DND-41 (cell line): ENCODE measurements around the gene MB.

Experiments used
- ATAC-seq: fragments of 200-7000 bp; cut with Tn5 transposase; 3 replicates; pipeline ENCODE4 v1.9.1; 2021; ENCODE audit warnings: low read depth; ENCODE audit not compliant: insufficient read depth
- DNase-seq: peaks from one replicate; pipeline ENCODE4 v3.0.0-alpha.2; 2020
- H2AFZ ChIP-seq: 2 replicates; pipeline ENCODE4 v1.6.0; 2012; ENCODE audit warnings: low read depth, low read length
- H3K27ac ChIP-seq: 2 replicates; pipeline ENCODE4 v1.5.1; 2012; ENCODE audit warnings: low read length, inconsistent platforms
- H3K27me3 ChIP-seq: fragments of 200-600 bp; sonication (generic); 2 replicates; pipeline ENCODE4 v1.6.0; 2012; ENCODE audit warnings: low read length, mild to moderate bottlenecking, inconsistent platforms; ENCODE audit not compliant: insufficient read depth, poor library complexity
- H3K36me3 ChIP-seq: 2 replicates; pipeline ENCODE4 v1.5.1; 2012; ENCODE audit warnings: low read length, inconsistent platforms; ENCODE audit not compliant: insufficient read depth
- H3K4me1 ChIP-seq: 2 replicates; pipeline ENCODE4 v1.5.1; 2012; ENCODE audit warnings: mild to moderate bottlenecking, low read length; ENCODE audit not compliant: insufficient read depth
- H3K4me2 ChIP-seq: 2 replicates; pipeline ENCODE4 v1.6.0; 2012; ENCODE audit warnings: mild to moderate bottlenecking, moderate library complexity, low read length, inconsistent platforms; ENCODE audit not compliant: insufficient read depth
- H3K4me3 ChIP-seq, 2 experiments: fragments of 200-600 bp in 1 of 2; shearing (Covaris generic) in 1 of 2; 2 replicates each; pipeline ENCODE4 v1.5.1; 2012 to 2016; ENCODE audit warnings: inconsistent platforms in 2 of 2, low read length in 2 of 2, mild to moderate bottlenecking in 2 of 2, low read depth in 1 of 2, moderate library complexity in 1 of 2
- H3K79me2 ChIP-seq: 2 replicates; pipeline ENCODE4 v1.6.0; 2012; ENCODE audit warnings: low read length, inconsistent platforms; ENCODE audit not compliant: insufficient read depth
- H3K9ac ChIP-seq: 2 replicates; pipeline ENCODE4 v1.6.0; 2012; ENCODE audit warnings: low read depth, mild to moderate bottlenecking, inconsistent platforms, low read length, moderate library complexity
- H3K9me3 ChIP-seq: 2 replicates; pipeline ENCODE4 v1.5.1; 2012; ENCODE audit warnings: low read length, moderate library complexity, mild to moderate bottlenecking, inconsistent platforms; ENCODE audit not compliant: insufficient read depth, severe bottlenecking
- H4K20me1 ChIP-seq: 2 replicates; pipeline ENCODE4 v1.6.0; 2012; ENCODE audit warnings: low read length; ENCODE audit not compliant: insufficient read depth
- EZH2 ChIP-seq: IDR thresholded peaks from 3 replicates; pipeline ENCODE4 v1.6.1; 2012; ENCODE audit warnings: borderline replicate concordance, low read depth, mild to moderate bottlenecking, moderate library complexity, low read length, inconsistent platforms; ENCODE audit not compliant: severe bottlenecking
- TF ChIP-seq, protein P1 (sequence below): IDR thresholded peaks from 2 replicates; pipeline ENCODE4 v1.5.1; 2012; ENCODE audit warnings: borderline replicate concordance, low read length, moderate library complexity, mild to moderate bottlenecking; ENCODE audit not compliant: poor library complexity, severe bottlenecking; ENCODE audit errors: extremely low read depth

MB gene

DNA sequence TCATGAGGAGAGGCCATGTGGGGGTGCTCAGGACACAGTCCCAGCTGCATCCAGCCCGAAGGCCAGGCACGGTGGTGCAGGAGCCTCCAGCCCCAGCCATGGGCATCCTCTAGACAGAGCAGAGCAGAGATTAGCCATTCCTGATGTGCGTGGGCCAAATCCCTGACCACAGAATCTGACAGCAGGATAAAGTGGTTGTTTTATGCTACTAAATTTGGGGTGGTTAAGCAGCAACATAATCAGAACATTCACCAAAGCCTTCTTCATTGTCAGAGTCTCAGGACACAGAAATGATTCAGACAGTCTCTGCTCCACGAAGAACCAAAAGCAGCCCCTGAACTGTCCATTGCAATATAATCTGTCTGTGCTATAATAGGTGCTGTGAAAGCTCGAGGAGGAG lies 56.8 kb downstream of the MB start:
- H3K36me3 ChIP-seq, result no peaks in the 10 kb centered on the region
- no peak overlapping the region for H3K9ac ChIP-seq
- no peaks in the 10 kb centered on the region for H3K27me3 ChIP-seq
- no peak overlapping the region for H3K4me3 ChIP-seq
- DNase-seq (no peak), ATAC-seq (no peak)
- H3K27ac ChIP-seq, result no peak overlapping the region
- H3K4me1 ChIP-seq, result no peaks in the 10 kb centered on the region
- no peak overlapping the region for H3K4me2 ChIP-seq
- no peaks in the 10 kb centered on the region for H3K9me3 ChIP-seq
- no peaks in the 10 kb centered on the region; the same call in 1 of the 2 replicates for H4K20me1 ChIP-seq
- H2AFZ ChIP-seq, result no peak overlapping the region
- H3K79me2 ChIP-seq, result no peaks in the 10 kb centered on the region
- TF ChIP-seq, protein P1, sequence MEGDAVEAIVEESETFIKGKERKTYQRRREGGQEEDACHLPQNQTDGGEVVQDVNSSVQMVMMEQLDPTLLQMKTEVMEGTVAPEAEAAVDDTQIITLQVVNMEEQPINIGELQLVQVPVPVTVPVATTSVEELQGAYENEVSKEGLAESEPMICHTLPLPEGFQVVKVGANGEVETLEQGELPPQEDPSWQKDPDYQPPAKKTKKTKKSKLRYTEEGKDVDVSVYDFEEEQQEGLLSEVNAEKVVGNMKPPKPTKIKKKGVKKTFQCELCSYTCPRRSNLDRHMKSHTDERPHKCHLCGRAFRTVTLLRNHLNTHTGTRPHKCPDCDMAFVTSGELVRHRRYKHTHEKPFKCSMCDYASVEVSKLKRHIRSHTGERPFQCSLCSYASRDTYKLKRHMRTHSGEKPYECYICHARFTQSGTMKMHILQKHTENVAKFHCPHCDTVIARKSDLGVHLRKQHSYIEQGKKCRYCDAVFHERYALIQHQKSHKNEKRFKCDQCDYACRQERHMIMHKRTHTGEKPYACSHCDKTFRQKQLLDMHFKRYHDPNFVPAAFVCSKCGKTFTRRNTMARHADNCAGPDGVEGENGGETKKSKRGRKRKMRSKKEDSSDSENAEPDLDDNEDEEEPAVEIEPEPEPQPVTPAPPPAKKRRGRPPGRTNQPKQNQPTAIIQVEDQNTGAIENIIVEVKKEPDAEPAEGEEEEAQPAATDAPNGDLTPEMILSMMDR, result no peak
- TF ChIP-seq EZH2, result no peak

DNA sequence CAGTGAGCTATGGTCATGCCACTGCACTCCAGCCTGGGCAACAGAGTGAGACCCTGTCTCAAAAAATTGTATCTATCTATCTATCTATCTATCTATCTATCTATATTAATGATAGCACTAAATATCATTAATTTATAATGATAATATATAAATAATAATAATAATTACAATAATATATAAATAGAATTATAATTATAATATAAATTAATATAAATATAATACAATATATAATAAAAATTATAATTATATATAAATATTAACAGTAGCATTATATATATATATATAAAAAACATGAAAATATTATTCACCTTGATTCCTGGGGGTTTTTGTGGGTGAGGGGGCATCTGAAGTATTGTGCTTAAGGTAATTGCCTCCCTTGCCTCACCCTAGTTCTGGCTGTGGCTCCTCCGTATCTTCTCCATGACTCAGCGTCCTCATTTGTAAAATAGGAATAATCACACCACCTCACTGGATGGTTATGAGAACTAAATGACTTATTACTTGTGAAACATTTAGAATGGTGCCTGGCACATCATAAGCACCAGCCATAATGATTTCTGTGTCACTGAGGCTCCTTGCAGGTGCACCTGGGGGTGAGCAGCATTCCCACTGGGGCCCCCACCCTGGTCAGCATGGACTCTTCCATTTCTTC lies 57.6 kb downstream of the MB start:
- DNase-seq, result no peak
- H3K27ac ChIP-seq, result no peak overlapping the region
- no peaks in the 10 kb centered on the region for H3K4me1 ChIP-seq
- H3K9ac ChIP-seq, result no peak overlapping the region
- ATAC-seq, result no peak
- H3K4me3 ChIP-seq, result no peak overlapping the region
- no peaks in the 10 kb centered on the region for H3K36me3 ChIP-seq
- no peak overlapping the region for H2AFZ ChIP-seq
- TF ChIP-seq, protein P1, result no peak
- no peak for TF ChIP-seq EZH2
- no peak overlapping the region for H3K4me2 ChIP-seq
- no peaks in the 10 kb centered on the region for H3K9me3 ChIP-seq
- H3K79me2 ChIP-seq, result no peaks in the 10 kb centered on the region
- H3K27me3 ChIP-seq, result no peaks in the 10 kb centered on the region
- peaks cover under 1% of the 10 kb centered on the region; the same call in 1 of the 2 replicates for H4K20me1 ChIP-seq

DNA sequence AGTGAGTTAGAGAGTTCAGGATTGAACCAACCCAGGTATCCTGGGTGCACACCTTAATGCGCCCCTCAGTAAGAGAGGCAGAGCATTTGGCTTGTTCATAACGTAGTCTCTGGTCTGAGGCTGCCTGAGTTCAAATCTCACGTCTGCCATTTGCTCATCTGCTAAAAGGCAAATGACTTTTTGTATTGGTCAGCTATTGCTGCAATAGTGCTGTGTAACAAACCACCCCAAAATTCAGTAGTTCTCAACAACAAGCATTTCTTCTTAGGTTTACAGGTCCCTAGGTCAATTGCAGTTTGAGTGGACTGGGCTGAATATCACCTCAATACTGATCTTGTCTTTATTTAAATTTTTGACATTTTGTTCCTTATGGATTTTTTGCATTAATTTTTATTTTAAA lies 58.4 kb downstream of the MB start:
- no peak for ATAC-seq
- H3K4me3 ChIP-seq, result no peak overlapping the region
- no peaks in the 10 kb centered on the region for H3K4me1 ChIP-seq
- H3K9me3 ChIP-seq, result no peaks in the 10 kb centered on the region
- no peak overlapping the region for H3K9ac ChIP-seq
- H3K27me3 ChIP-seq, result no peaks in the 10 kb centered on the region
- DNase-seq, result no peak
- no peak overlapping the region for H3K27ac ChIP-seq
- H3K4me2 ChIP-seq, result no peak overlapping the region
- H3K36me3 ChIP-seq, result no peaks in the 10 kb centered on the region
- H3K79me2 ChIP-seq, result no peaks in the 10 kb centered on the region
- TF ChIP-seq EZH2, result no peak
- TF ChIP-seq, protein P1, result no peak
- peaks cover 3% of the 10 kb centered on the region; the same call in 1 of the 2 replicates for H4K20me1 ChIP-seq
- H2AFZ ChIP-seq, result no peak overlapping the region
